Ureter (tissue), 1 donor: ENCODE measurements around the gene ARHGEF5. TPM values are rescaled to one million over a fixed set of nuclear protein-coding genes. Genes with fewer than 3 reads are reported as not detected.

Experiments
- DNase-seq: peaks from one replicate; pipeline ENCODE4 v3.0.0-alpha.2; 2020; ENCODE audit warnings: low spot score
- total RNA-seq: library from RNA; stranded (reverse); gene quantifications from one replicate; pipeline ENCODE4 v1.2.4, GENCODE V29; 2023
- donor health status: DM: yes; HTN: yes; CAD: no.

ARHGEF5 gene
- total RNA-seq, 1 donor from 2014 or later, result 27.3 TPM

DNA sequence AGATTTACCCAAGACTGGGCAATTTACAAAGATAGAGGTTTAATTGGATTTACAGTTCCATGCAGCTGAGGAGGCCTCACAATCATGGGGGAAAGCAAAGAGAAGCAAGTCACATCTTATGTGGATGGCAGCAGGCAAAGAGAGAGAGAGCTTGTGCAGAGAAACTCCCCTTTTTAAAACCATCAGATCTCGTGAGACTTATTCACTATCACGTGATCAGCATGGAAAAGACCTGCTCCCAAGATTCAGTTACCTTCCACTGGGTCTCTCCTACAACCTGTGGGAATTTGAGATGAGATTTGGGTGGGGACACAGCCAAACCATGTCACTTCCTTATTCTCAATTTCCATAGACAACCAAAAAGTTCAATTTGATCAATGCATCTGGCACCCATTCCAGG lies 73.2 kb downstream of the ARHGEF5 start:
- no peak for DNase-seq

Other genes starting within 250 kb of the ARHGEF5 start
- not detected for gene OR2A2, start 245.8 kb upstream of the ARHGEF5 start, total RNA-seq
- gene OR2A14, start 232.2 kb upstream of the ARHGEF5 start, total RNA-seq, result not detected
- 4.0 TPM for gene CTAGE4, start 171.9 kb upstream of the ARHGEF5 start, total RNA-seq
- 9.7 TPM for gene ARHGEF35, start 159.6 kb upstream of the ARHGEF5 start, total RNA-seq
- 0.08 TPM for gene OR2A42, start 115.8 kb upstream of the ARHGEF5 start, total RNA-seq
- 10.8 TPM for gene OR2A7, start 90.6 kb upstream of the ARHGEF5 start, total RNA-seq
- gene CTAGE8, start 86.1 kb upstream of the ARHGEF5 start, total RNA-seq, result 3.2 TPM
- gene OR2A1, start 43.0 kb upstream of the ARHGEF5 start, total RNA-seq, result not detected
- gene NOBOX, start 48.3 kb downstream of the ARHGEF5 start, total RNA-seq, result not detected